Fibroblast of skin of left biceps (primary cell): Measurements from ENCODE around the gene HPX.
"Not testable (repeated sequence)": the region's sequence is repeated elsewhere in the genome, so short reads cannot be mapped to it uniquely, and the experiment has no call there.

Experiments used
- DNase-seq, 2 experiments: peaks; one replicate each; pipeline ENCODE4 v3.0.0-alpha.2; 2013; ENCODE audit warnings: low read depth in 2 of 2

Gene HPX

DNA sequence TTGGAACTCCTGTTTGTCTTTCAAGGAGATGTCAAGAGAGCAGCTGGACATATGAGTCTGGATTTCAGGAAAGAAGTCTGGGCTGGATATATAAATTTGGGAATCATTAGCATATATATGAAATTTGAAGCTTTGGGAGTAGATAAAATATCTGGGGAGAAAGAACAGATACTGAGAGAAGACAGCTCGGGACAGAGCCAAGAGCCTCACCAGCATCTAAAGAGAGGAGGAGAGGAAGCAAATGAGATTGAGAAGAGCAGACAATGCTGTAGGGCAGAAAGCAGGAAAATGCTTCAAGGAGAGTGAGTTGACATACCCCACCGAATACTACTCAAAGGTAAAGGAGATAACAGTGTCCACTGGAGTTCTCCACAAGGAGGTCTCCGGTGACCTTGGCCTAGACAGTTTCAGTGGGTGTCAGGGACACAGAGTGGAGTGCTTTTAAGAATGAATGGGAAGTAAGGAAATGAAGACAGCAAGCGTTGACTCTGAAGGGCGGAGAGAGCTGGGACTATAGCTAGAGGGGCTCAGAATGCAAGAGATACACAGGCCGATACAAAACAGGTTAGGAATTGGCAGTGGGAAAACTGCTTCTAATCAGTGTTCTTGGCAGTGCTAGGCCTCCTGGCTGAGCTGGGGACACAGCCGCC lies 22.8 kb downstream of the HPX start:
- no peak for DNase-seq

DNA sequence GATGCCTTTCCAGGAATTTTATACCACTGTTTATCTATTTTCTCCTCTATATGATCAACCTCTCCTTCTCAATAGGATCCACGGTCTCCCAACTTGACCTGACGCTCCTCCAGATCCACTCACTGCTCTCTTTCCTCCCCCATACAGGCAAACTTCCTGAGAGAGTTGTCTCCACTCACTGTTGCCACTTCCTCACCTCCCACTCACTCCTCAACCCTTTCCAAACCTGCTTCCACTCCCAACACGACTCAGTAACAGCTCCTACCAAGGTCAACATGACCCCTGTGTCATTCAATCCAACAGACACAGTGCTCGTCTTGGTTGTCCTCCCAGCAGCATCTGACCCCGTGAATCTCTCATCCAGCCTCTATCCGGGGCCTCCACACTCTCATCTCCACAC lies 25.0 kb downstream of the HPX start:
- DNase-seq, result no peak

DNA sequence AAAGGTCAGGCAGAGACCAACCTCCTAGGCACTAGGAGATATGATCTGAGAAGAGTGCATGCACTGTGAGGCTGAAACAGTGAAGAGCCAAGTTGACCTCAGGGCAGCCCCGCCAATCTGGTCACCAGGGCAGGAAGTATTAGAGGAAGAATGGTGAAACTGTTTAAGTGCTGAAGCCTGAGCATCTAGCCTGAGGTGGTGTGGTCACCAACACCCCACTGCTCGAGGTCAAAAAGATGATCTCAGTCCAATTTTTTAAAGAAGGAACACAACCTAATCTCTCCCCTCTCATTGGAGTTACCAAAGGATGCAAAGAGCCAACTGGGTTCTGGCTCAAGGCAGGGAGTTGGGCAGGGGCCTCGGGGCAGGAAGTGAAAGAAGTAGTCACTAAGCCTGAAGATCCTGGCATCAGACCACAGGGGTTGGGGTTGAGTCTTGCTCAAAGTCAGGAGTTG lies 25.9 kb downstream of the HPX start:
- DNase-seq, result no peak

DNA sequence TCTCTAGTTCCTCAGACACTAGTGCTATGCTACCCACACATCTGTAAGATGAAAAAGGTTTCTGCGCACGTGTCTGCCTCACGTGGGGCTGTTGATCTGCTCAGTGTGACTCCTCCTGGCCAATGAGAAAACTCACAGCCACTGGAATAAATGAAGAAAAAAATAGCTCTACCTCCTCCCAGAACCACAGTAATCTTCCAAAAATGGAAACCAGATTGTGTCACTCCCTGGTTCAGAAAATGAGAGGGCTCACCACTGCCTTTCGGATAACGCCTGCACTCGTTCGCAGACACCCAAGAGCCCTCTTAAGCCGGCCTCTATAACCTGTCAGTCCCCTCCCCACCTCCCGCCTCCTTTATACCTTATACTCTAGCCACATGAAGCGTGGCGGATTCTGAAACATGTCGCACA lies 27.0 kb downstream of the HPX start:
- no peak for DNase-seq

DNA sequence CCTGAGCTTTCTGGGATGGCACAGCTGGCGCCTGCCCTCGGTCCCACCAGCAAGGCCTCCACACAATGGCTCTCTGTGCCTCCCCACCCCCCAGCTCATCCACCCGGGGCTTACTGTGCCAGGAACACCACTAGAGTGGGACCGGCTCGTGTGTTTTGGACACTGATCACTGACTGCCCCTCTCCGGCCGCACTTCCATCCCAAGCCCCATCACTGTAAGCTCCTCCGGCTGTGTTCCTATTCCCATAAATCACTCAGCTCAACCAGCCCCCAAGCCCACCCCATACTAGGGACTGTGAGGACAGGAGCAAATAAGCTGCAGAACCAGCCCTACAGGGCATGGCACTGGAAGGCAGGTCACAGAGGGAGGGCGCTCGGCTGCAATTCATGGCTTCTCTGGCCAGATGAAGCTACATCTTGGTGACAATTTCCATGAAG lies 29.2 kb downstream of the HPX start:
- no peak for DNase-seq

DNA sequence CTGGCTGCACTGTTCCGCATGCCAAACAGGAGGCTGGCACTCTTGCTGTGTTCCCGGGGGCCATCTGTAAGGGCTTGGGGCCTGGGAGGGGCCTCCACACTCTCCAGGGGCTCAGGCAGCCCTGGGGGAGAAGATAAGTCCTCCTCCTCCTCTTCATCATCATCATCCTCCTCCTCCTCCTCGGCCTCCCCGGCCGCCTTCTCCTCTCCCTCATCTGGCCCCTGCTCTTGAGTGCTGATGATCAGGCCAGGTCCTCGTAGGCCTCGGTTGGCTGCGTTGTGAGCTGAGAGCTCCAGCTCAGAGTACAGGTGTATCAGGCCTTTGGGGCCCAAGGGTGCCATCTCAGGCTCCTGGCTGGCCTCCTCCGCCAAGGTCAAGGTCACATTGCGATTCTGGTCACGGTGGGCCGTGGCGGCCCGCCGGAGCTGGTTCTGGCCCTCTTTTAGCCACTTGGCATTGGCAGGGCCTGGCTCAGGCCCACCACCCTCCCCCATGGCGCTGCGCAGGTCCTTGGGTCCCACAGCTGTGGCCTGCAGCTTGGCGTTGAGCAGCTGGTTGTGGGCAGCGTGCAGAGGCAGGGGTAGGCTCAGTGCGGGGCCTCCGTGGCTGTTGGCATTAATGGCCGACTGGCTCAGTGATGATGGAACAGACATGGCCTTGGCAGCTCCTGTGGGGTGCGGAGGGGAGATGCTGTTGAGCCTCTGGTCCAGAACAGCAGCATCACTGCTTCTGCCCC lies 29.9 kb downstream of the HPX start:
- no peak for DNase-seq

DNA sequence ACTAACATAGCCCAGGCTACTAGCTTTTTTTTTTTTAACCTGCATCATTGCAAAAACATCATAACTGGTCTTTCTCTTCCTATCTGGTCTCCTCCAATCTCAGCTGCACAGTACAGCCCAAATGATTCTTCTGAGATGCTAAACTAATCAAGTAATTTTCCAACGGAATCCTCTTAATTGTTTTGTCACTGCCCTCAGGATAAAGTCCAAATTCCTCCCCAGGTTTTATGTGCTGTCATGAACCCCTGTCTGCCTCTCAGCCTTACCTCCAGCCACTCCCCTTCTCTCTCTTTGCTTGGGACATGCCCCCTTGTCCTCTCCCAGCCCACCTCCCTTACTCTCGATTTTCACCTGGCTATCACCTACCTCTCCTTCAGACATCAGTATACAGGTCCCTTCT lies 34.4 kb downstream of the HPX start:
- no peak for DNase-seq

DNA sequence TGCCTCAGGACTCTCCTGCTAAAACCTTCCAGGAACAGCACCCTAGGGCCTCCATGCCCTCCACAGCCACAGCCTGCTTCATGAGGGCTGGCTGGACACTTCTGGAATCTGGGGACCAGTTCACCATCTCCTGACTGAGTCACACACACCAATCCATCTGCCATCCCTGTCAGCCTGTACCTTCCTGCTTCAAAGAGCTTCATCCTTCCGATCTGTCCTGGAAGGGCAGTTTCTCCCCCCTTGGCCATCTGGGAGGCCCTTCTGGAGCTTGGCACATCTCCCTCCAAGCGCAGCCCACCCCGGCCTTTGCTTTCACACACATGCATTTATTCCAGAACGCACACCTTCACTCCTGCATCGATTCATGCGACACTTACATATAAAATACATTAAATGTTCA lies 34.9 kb downstream of the HPX start:
- no peak for DNase-seq

DNA sequence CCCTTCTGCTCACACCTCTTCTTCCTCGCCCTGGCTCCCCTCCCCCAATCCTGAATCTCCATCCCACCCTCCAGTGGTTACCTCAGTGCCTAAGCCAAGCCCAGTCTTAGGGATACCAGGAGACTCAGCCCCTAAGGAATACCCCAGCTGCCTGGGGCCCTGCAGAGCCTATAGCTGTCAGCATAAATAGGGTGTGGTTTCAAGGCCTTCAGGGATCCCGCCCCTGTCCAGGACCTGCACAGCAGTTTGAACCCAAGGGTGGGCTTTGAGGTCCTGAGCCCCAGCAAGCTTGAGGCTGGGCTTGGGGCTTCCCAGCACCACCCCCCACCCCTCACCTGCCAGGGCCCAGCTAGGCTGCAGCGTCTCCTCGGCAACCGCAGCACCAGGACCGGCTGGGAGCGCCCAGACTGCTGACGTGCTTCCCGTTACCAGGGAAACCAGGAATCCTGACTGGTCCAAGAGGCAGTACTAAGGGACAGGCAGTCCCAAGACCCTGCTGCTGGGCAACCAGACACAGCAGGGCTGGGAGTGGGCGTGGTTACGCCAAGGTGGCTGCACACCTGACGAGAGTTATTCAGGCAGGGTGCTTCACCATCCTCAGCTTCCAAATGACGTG lies 35.6 kb downstream of the HPX start:
- DNase-seq, result no peak

DNA sequence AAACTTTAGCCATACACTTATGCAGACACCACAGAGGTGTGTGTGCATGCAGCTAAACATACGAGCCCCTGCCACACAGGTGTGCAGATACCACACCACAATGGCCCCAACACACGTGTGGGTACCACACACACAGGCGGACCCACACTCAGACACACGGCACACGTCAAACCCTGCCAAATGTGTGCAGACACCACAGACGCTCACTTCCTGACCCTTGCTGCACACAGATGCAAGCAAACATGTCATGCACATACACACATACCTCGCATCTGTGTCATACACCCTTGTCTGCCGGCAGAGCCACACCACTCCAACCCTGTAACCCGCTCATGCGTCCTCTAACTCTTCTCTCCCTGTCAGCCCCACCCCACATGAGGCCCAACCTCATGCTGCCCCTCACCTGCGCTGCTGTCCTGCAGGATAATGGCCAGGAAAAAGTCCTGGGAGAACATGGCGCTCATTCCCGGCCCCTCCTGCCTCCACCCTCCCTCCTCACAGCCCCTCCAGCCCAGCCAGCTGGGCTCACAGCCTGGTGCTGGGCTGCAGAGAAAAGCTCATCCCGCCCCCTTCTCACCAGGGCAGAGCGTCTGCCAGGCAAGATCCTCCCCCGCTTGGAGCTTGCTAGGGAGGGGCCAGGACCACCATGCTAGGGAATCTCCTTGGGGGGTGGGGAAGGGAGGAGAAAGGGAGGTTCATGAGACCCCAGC lies 36.3 kb downstream of the HPX start:
- DNase-seq, result no peak

DNA sequence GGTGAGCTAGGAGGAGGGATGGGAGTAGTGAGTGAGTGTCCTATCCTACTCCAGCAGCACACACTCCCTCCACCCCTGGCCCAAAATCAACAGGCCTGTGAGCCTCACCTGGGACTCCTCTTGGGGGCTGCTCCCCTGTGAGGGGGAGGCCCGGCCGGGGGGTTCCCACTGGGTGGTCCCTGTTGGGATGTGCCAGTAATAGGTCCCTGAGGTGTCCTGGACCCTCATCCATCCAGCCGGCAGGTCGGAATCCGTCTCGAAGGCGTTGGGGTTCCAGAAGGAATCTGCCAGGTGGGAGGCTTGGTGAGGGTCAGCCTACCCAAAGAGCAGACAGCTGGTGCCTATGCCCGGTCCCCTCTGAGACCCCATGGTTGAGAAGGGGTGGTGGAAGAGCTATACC lies 37.2 kb downstream of the HPX start:
- DNase-seq, result no peak

DNA sequence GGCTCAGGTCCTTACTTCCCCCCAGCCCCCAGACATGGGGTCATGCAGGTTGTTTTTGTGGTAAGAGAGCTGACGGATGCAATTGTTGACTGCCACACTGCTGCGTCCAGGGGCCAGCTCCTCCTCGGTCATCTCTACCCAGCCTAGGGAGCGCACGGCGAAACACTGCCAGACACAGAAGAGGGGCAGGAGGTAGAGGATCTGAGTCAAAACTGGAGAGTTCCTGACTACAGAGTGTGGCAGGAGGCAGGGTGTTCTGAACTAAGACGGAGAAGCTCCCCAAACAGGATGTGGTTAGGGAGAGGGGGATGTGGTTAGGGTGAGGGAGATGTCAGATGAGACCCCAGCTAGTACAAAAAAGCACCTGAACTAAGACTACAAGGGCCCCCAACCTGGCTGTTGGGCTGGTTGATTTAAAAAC lies 38.2 kb downstream of the HPX start:
- DNase-seq, result no peak

DNA sequence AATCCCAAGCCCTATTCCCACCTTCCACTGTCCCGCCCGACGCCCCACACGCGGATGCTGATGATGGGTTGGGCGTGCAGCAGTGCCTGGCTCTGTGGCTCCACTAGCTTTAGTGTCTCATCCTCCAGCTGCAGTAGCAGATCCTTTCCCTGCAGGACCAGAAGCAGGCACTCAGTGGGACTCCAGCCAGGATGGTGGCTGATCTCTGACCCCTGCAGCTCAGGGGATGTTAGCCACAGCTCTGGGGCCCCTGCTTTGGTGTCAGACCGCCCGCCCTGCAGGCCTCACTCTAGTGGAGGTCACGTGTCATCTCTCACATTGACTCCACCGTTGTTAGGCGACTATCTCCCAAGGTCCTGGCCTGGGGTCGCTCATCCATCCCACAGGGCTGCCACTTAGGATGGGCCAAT lies 38.7 kb downstream of the HPX start:
- DNase-seq, result no peak

DNA sequence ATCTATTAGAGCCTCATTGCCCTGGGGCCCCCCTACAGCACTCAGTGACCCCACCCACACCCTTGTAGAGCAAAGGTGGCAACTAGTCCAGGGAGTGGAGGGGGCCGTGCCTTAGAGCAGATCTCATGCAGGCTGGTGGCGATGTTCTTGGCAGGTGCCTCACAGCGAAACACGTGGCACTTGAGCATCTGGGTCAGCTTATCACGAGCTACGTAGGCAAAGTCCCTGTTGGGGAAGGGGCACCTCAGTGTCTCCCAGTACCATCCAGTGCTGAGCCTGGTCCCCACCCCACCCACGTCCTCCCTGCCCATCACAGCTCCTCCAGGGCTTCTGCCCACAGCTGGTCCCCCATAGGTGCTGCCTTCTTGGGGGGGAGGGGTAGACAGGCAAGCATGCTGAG lies 39.3 kb downstream of the HPX start:
- no peak for DNase-seq

DNA sequence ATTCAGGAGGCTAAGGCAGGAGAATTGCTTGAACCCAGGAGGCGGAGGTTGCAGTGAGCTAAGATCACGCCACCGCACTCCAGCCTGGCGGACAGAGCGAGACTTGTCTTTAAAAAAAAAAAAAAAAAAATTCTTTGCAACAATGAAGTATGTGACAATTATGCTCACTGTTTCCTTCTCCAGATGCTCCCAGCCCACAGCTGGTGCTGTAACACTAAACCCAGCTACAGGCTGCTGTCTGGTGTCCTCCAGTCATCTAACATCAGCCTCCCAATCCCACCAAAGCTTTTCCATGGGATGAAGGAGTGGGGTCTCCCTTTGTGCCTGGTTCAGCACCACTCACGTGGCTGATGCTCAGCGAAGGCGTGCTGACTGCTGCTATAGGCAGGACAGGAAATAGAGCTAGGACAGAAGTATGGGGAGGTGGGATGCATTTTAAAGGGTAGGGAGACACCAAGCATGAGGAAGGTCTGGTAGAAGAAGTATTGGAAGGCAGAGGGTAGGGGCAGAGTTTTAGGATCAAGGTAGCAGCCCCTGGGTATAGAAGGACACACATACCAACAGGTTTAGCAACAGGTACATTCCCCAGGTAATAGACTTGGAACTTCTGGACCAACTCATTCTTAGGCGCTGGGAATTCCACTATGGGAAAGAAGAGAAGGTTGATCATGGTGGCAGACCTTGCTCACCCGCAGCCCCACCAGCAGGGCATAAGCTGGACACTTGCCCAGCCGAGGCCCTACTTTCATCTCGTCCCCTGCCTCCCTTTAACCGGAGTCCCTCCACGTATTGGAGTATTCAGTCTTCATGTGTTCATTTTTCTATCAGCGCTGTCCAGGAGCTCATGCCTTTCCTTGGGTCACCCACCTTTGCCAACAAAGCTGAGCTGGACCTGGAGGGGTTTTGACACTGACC lies 40.1 kb downstream of the HPX start:
- DNase-seq, result no peak

DNA sequence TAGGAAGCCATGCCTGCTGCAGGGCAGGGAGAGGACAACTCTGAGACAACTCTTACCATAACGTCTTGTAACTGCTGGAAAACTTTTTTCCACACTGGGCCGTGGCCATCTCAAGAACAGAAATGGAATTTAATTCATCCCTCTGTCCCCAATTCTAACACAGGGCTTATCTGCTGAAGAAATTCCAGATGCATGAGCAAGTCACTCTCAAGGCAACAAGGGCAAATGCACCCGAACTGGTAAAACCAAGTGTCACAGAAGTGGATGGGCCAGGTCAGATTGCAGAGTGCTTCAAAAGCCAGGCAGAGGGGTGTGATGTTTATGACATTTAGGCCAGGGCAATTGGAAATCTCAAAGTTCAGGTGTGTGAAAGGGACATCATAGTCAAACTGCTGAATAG lies 43.2 kb downstream of the HPX start:
- DNase-seq, result no peak

DNA sequence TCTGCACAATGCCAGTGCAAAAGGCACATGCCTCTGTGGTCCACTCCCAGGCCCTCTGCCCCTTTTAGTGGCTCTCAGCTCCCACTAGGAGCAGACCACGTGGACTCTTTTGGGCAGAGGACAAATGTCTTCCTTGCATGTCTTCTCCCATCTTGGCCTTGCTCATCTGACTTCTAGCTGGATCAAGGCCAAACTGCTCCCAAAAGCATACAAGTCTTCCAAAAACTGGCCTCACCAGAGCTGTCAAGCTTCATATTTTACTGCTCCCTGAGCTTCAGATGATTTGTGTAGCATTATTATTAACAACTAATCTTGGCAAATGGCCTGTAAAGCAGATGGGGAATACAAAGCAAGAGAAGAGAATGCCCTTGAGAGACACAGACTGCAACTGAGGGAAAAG lies 43.6 kb downstream of the HPX start:
- DNase-seq, result no peak

DNA sequence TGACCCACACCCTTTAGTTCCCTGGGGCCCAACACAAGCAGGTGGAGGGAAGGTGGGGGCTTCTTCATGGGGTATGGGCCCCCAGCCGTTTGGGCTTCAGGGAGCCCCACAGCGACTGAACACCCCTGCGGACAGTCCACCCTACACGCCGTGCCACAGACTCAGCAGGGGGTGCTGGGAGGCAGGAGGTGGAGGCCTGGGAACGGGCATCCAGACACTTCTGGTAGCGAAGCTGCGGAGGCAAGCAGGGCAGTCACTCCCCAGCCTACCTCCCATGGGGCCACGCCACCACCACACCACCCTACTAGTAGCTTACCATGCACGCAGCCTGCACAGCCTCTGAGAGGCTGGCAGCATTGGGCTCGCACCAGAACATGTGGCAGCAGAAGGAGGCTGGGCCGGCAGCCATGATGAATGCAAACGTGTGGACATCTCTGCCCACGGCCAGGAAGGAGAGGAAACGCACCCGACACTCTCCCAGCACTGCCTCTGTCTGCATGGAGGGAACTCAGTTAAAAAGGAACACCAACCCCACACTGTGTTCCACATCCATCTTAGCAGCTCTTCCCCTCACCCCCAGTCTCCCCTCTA lies 45.2 kb downstream of the HPX start:
- DNase-seq, result no peak

DNA sequence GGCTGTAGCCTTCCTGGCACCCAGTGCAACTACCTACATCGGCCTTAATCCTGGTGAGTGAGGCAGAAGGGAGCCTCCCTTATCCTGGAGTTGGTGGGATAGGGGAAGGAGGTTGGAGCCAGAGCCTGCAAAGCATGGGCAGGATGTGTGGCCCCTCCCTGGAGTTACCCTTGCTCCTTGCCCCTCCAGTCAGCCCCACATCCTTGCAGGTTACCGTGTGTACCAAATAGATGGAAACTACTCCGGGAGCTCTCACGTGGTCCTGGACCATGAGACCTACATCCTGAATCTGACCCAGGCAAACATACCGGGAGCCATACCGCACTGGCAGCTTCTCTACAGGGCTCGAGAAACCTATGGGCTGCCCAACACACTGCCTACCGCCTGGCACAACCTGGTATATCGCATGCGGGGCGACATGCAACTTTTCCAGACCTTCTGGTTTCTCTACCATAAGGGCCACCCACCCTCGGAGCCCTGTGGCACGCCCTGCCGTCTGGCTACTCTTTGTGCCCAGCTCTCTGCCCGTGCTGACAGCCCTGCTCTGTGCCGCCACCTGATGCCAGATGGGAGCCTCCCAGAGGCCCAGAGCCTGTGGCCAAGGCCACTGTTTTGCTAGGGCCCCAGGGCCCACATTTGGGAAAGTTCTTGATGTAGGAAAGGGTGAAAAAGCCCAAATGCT lies 46.7 kb downstream of the HPX start:
- DNase-seq, result no peak

DNA sequence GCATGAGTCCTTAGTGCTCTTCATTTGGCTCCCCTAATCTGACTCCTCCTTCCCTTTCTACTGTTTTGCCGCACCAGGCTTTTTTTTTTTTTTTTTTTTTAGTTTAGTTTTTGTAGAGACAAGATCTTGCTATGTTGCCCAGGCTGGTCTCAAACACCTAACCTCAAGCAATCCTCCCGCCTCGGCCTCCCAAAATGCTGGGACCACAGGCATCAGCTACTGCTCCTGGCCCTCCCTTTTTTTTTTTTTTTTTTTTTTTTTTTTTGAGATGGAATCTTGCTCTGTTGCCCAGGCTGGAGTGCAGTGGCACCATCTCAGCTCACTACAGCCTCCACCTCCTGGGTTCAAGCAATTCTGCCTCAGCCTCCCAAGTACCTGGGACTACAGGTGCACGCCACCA lies 48.5 kb downstream of the HPX start:
- DNase-seq, result not testable (repeated sequence)
